ENCODE results near the gene CLASP1. TPM values are rescaled to one million over a fixed set of nuclear protein-coding genes. Genes with fewer than 3 reads are reported as not detected.

Gene CLASP1
- total and polyA plus RNA-seq, 4 donors: 7.5 to 50.0 (median 21.9) TPM

DNA sequence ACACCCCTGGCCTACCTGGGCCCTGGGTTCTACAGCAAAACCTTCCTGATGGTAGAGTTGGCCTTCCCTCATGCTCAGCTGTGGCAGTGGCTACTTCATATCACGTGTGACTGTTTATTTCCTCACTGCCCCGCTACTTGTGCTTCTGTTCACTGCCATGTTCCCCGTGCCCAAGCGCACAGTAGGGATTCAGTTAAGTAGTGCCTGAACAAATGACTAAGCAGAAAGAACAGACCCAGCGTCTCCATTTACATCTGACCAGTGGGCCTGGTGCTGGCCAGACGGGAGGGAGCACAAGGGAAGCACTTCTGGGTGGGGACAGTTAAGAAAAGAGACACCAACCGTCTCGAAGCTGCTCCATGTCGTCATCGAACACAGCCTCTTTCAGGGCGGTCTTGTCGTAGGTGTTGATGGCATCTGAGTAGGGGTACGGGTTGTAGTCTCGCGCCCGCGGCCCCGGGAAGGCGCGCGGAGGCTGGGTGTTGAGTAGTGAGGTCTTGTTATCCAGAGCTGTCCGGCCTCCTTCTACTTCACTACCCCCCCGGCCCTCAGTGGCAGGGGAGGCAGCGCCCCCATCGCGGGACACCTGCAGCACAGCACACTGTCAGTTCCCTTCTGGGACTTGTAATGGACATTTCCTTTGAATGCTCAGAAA lies 281.9 kb downstream of the CLASP1 start (continued):
- TF ChIP-seq, protein P1, sequence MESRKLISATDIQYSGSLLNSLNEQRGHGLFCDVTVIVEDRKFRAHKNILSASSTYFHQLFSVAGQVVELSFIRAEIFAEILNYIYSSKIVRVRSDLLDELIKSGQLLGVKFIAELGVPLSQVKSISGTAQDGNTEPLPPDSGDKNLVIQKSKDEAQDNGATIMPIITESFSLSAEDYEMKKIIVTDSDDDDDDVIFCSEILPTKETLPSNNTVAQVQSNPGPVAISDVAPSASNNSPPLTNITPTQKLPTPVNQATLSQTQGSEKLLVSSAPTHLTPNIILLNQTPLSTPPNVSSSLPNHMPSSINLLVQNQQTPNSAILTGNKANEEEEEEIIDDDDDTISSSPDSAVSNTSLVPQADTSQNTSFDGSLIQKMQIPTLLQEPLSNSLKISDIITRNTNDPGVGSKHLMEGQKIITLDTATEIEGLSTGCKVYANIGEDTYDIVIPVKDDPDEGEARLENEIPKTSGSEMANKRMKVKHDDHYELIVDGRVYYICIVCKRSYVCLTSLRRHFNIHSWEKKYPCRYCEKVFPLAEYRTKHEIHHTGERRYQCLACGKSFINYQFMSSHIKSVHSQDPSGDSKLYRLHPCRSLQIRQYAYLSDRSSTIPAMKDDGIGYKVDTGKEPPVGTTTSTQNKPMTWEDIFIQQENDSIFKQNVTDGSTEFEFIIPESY (IDR thresholded peaks at IDR 0.05): no peak
- TF ChIP-seq TAF1 (conservative IDR thresholded peaks at IDR 0.05) (no peak), FOXA2 (IDR thresholded peaks at IDR 0.05) (no peak), YY1 (IDR thresholded peaks at IDR 0.05) (no peak), HNF4G (IDR thresholded peaks at IDR 0.05) (no peak)
- TF ChIP-seq, protein P2, sequence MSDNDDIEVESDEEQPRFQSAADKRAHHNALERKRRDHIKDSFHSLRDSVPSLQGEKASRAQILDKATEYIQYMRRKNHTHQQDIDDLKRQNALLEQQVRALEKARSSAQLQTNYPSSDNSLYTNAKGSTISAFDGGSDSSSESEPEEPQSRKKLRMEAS (IDR thresholded peaks at IDR 0.05): no peak

DNA sequence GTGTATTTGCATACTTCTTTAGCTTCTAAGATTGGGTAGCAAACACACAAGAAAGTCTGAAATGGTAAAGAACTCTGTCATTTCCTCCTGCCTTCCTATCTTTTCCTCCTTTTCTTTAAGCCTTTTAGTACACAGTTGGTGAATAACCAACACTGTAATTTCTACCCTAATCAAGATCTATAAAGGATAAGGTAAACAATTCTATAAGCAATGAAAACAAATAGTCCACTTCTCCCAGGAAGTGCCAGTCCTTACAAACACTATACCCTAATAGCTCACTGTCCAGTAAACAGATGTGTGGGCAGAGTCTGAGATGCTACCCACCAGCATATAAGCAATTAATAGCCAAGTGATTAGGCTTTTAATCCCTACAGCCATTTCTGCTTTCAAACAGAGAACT lies 283.2 kb downstream of the CLASP1 start:
- no peak for DNase-seq (ENCODE audit: low spot score)
- Histone ChIP-seq H3K27ac (ENCODE audit: low read depth in 1 of 2, low read length in 2 of 2) (no peak overlapping the region), H3K9me3 (ENCODE audit: control insufficient read depth in 4 of 4, low read length in 3 of 4) (no peaks in the 10 kb centered on the region), H3K36me3 (ENCODE audit: control insufficient read depth in 4 of 4, insufficient read depth in 3 of 4, low read depth in 1 of 4, low read length in 3 of 4) (peaks cover 1 to 60% (median 40%) of the 10 kb centered on the region in 4 donors), H3K4me3 (ENCODE audit: low read depth in 1 of 3, low read length in 3 of 3) (no peak overlapping the region), H3K27me3 (ENCODE audit: control insufficient read depth in 4 of 4, insufficient read depth in 4 of 4, low read length in 3 of 4) (no peaks in the 10 kb centered on the region), H3K9ac (ENCODE audit: low read depth in 1 of 2, low read length in 2 of 2) (no peak overlapping the region), H3K4me1 (ENCODE audit: control insufficient read depth in 4 of 4, insufficient read depth in 4 of 4, low read length in 3 of 4) (no peaks in the 10 kb centered on the region)
- TF ChIP-seq RAD21 (IDR thresholded peaks at IDR 0.05): no peak
- TF ChIP-seq RXRA (IDR thresholded peaks at IDR 0.05): no peak
- no peak for TF ChIP-seq YY1 (IDR thresholded peaks at IDR 0.05)
- TF ChIP-seq, protein P1 (IDR thresholded peaks at IDR 0.05): no peak
- no peak for TF ChIP-seq HNF4A (conservative IDR thresholded peaks at IDR 0.05)
- TF ChIP-seq, protein P3, sequence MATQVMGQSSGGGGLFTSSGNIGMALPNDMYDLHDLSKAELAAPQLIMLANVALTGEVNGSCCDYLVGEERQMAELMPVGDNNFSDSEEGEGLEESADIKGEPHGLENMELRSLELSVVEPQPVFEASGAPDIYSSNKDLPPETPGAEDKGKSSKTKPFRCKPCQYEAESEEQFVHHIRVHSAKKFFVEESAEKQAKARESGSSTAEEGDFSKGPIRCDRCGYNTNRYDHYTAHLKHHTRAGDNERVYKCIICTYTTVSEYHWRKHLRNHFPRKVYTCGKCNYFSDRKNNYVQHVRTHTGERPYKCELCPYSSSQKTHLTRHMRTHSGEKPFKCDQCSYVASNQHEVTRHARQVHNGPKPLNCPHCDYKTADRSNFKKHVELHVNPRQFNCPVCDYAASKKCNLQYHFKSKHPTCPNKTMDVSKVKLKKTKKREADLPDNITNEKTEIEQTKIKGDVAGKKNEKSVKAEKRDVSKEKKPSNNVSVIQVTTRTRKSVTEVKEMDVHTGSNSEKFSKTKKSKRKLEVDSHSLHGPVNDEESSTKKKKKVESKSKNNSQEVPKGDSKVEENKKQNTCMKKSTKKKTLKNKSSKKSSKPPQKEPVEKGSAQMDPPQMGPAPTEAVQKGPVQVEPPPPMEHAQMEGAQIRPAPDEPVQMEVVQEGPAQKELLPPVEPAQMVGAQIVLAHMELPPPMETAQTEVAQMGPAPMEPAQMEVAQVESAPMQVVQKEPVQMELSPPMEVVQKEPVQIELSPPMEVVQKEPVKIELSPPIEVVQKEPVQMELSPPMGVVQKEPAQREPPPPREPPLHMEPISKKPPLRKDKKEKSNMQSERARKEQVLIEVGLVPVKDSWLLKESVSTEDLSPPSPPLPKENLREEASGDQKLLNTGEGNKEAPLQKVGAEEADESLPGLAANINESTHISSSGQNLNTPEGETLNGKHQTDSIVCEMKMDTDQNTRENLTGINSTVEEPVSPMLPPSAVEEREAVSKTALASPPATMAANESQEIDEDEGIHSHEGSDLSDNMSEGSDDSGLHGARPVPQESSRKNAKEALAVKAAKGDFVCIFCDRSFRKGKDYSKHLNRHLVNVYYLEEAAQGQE (IDR thresholded peaks at IDR 0.05): no peak
- TF ChIP-seq SP1 (IDR thresholded peaks at IDR 0.05): no peak
- no peak for TF ChIP-seq FOXA1 (IDR thresholded peaks at IDR 0.05)
- no peak for TF ChIP-seq HNF4G (IDR thresholded peaks at IDR 0.05)
- TF ChIP-seq, protein P4, sequence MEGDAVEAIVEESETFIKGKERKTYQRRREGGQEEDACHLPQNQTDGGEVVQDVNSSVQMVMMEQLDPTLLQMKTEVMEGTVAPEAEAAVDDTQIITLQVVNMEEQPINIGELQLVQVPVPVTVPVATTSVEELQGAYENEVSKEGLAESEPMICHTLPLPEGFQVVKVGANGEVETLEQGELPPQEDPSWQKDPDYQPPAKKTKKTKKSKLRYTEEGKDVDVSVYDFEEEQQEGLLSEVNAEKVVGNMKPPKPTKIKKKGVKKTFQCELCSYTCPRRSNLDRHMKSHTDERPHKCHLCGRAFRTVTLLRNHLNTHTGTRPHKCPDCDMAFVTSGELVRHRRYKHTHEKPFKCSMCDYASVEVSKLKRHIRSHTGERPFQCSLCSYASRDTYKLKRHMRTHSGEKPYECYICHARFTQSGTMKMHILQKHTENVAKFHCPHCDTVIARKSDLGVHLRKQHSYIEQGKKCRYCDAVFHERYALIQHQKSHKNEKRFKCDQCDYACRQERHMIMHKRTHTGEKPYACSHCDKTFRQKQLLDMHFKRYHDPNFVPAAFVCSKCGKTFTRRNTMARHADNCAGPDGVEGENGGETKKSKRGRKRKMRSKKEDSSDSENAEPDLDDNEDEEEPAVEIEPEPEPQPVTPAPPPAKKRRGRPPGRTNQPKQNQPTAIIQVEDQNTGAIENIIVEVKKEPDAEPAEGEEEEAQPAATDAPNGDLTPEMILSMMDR (IDR thresholded peaks at IDR 0.05; ENCODE audit: low read depth, low read length, missing input control): no peak
- TF ChIP-seq, protein P2 (IDR thresholded peaks at IDR 0.05): no peak
- TF ChIP-seq GABPA (IDR thresholded peaks at IDR 0.05 in 1 of 2, conservative IDR thresholded peaks at IDR 0.05 in 1 of 2): no peak
